CD1c-positive myeloid dendritic cell (primary cell): Measurements from ENCODE around the gene AFF3.
A peak's percentile ranks its signal among the peaks of the same experiment; 100 is the strongest.

Experiments used
- DNase-seq: peaks from one replicate; pipeline ENCODE4 v3.0.0-alpha.2; 2016; ENCODE audit errors: extremely low spot score

AFF3 gene

DNA sequence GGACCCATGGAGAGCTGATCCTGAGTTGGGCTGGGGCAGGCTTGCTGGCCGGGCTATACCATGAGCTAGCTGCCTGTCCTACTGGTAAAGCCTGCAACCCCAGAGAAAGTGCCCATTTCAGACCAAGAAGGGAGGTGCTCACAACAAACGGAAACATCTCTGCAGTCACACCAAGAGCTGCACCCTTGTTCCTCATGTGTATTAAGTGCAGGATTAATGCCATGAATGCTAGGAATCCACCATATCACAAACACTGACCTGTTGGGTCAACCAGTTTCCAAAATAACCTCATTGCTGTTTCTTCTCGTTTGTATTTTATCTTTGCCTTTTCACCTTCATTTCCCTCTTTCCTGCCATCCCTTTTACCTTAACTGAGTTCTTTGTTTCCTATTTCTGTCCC is 69.9 kb downstream of the AFF3 start:
- no peak for DNase-seq

DNA sequence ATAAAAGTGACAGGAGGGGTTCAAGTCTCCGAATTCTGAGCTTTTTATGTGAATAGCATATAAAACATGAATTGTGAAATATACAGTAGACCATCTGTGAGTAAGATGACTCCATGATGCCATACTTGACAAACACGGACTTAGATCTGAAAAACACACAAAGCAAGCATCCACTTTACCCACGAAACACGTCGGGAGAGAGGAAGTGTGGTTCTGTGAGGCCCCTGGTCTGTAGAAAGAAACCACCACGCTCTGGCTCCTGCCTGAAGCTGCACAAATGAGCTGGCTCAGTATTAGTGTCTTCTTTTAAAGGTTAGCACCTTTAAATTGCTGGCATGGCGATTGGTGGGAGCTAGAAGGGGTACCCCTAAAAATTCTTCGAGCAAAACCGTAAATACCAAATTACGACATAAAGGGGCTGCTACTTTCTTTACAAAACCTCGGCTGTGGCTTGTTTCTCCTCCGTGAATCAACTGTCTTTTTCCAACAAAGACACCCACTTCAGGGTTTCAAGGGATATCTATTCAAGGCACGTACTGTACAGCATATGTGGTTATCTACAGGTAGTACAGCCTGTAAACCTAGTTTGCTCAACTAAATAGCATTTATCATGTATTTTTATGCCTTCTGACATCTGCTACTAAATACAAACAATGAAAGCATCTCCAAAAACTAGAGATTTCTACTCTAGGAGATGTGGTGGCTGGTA is 70.9 kb downstream of the AFF3 start:
- peak; percentile 15 for DNase-seq

DNA sequence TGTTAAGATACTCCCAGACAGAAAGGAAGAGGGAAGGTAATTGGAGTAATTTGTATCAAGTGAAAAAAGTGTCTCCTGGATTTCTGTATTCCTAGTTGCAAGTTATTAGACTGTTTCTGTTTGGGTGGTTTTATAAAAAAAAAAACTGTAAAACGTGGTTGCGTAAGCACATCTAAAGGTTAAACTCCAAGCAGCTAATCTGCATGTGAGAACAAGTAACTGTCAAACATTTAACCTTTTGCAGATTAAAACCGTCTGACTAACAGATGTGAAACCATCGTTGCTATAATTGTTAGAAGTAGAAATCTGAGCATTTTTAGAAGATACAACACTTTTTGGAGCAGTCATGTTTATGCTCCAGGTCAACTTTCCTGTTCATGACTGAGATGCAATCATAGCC is 72.3 kb downstream of the AFF3 start:
- peak; percentile 4 for DNase-seq

GRCh38 chr2:100068395-100068794 is 74.0 kb downstream of the AFF3 start:
- DNase-seq, result no peak

GRCh38 chr2:100067784-100068183 is 74.6 kb downstream of the AFF3 start:
- DNase-seq, result no peak

- no peak for DNase-seq
Measured at GRCh38 chr2:100066856-100067255, 75.5 kb downstream of the AFF3 start.

DNA sequence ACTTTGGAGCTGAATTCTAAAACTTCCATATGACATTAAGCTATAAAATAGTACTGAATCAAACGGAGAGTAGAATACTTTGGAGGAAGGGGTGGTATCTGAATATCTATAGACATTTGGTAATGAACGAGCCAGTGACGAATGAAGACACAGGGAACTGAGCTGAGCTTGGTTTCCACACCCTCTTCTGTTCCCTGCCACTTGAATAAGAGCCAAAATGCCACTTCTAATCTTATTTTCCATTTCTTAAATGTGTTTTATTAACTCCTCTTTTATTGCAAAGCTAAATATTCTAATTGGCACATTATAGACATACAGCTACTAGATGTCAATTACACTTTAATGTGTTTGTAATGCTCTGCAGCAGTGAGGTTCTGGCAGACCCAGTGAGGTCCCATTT is 76.1 kb downstream of the AFF3 start:
- DNase-seq, result no peak

DNA sequence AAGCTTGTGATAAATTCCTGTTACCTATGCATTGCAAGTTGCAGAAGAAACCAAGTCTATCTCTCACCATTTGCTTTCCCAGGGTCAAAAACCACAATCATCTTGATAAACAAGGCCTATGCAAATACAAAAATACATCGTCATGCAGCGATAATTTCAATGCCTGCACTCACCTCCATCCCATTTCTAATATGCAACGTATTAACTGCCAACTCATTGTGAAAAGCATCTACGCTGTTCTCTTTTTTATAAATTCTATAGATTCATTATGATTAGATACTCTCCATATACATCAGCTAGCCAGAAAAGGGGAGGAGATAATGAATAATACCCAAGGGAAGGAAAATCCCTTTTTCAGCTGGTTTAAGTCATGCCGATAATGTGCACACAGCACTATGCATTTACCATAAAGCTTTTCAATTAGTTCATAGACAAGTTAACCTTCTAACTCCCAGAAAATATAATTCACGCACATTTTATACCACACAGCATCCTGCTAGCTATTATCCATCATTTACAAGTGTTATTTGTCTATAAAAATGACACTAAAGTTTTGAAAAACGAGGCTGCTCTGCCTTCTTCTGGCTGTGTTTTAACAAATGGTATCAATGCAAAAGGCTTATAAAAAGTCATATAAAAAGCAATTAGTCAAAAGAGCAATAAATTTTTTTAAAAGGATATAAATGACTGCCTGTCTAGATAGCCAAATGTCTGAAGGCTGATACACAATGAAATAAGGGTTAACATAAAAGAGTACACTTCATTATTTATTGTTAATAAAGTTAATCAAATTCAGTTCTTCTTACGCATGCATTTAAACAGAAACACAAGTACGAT is 77.6 kb downstream of the AFF3 start:
- no peak for DNase-seq

GRCh38 chr2:100064165-100064564 is 78.2 kb downstream of the AFF3 start:
- DNase-seq, result no peak

- no peak for DNase-seq
Measured at GRCh38 chr2:100063459-100063953, 78.9 kb downstream of the AFF3 start.

GRCh38 chr2:100062336-100062735 is 80.1 kb downstream of the AFF3 start:
- peak; percentile 25 for DNase-seq

- no peak for DNase-seq
Measured at GRCh38 chr2:100060875-100061274, 81.5 kb downstream of the AFF3 start.

GRCh38 chr2:100059638-100060037 is 82.8 kb downstream of the AFF3 start:
- no peak for DNase-seq

DNA sequence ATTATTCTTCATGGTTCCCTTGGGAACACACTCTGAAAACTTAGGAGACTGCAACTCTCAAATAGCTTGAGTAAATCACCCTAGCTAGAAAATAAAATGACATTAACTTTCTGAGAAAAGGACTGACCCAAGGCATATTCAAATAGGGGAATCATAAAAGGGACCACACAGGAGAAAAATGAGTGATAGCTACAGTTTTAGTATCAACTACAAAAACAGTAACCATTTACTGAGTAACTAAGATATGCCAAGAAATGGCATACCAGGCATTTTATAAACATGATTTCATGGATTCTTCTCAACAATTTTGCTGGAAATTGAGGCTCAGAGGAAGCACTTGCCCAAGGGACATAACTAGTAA is 84.5 kb downstream of the AFF3 start:
- DNase-seq, result no peak

GRCh38 chr2:100054426-100054825 is 88.0 kb downstream of the AFF3 start:
- no peak for DNase-seq

DNA sequence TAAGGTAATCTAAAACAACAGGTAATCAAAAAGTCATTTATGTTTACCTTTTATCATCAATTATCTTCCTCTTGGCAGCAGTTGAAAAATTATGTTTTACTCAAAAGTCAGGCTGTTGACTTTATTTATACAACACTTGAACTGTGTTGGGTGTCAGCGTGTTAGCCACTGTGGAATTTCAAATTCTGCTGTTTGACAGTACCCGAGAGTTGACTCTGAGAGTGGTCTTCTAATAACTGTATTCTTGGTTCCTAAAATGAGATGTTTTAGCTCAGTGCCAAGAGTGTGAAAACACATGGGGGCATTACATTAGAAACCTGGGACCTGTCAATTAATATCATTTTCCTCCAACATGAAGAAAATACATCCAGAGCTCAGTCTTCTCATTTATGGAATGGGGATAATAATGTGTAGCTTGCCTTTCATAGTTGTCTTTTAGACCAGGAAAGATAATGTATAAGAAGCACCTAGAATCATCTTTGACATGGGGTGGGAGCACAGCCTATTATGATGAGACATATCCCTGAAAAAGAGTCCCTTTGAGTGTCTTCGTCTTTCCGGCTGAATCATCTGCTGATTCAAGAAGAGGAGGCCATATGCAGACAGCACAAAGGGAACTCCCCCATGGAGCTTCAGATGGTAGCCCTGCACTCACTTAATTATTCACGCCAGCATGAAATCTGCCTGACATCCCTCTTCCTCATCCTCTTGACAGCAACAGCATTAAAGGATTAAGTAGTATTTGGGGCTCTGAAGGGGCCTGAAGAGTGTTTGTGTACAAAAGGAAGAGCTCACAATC is 89.1 kb downstream of the AFF3 start:
- no peak for DNase-seq

DNA sequence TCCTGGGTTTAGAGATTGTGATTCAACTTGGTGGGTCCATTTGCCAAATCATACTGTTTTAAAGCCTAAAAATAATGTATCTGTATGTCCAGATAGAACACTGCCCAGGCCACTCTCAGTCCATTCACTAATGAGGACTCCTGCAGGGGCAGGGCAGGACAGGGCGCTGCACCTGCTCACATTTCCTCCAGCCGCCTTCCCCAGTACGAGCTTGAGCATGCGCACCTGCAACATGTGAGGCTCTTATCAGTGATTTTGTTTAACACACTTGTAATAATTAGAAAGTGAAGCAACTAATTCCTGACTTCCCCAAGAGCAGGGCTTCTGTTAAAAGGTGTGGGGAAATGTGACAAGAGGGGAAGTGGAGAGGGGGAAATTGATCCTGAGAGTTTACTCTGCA is 89.7 kb downstream of the AFF3 start:
- DNase-seq, result no peak

GRCh38 chr2:100051253-100051652 is 91.1 kb downstream of the AFF3 start:
- no peak for DNase-seq

DNA sequence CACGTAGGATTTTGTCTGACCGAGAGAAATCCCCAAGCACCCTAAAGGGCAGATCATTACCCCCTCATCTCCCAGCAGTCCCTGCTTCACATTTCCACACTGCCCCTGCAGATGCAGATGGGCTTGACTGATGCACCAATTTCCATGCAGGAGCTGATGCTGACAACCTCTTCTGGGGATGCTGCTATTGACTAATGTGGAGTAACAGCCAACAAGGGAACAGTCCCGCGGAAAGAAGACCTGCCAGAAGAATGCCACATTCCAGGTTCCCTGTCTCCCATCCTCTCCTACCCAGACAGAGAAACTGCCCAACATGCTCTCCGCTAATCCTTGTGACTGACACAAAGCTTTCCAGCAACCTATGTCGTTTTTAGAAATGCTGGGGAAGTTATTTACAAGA is 91.7 kb downstream of the AFF3 start:
- no peak for DNase-seq

DNA sequence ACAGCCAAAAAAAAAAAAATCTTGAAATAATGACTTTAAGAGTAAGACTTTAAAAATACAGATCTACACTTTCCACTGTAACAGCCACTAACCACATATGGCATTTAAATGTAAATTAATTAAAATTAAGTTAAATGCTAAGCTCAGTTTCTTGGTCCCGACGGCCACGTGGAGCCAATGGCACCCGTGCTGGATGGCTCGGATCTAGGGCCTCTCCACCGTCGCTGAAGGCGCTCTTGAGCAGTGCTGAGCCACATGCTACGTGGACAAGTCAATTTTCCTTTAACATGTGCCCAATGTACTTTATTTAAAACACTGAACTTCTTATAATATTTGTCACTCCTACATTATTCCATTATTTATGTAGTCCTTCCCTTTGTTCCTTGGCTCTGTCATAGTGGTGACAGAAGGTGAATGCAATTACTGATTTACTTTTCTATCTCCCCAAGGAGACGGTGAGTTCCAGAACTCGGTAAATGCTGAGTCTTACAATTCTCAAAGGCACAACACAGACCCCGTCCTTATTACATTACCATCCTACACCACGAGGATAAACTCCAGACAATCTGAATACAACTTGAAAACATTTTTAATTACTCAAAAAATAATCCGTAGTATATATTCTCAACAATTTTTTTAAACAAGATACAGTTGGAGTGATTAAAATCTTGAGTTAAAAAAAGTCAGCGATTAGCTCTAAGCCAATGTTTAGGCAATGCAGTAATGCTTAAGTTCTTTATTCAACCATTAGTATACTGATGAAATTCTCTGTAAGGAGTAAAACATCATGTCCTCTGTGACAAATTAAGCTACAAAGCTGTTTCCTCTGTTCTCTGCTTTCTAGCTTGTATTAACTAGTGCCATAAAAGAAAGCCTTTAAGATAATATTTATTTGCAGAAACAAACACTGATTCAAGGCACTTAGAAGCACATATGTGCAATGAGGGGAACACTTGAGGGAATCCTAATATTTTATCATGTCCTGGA is 95.1 kb downstream of the AFF3 start:
- no peak for DNase-seq

GRCh38 chr2:100045000-100045399 is 97.4 kb downstream of the AFF3 start:
- no peak for DNase-seq
